Parathyroid adenoma (tissue), 2 donors: Measurements from ENCODE around the gene ANAPC13.
A peak's percentile ranks its signal among the peaks of the same experiment; 100 is the strongest.

Source experiments
- H2AFZ ChIP-seq: fragments of 300-600 bp; sonication (generic); one replicate; pipeline ENCODE4 v1.7.0; 2017; ENCODE audit warnings: antibody characterized with exemption, mild to moderate bottlenecking
- H3K27ac ChIP-seq: fragments of 300-600 bp; sonication (generic); one replicate; pipeline ENCODE4 v1.7.0; 2017
- H3K27me3 ChIP-seq: fragments of 300-600 bp; sonication (generic); one replicate; pipeline ENCODE4 v1.7.0; 2017; ENCODE audit warnings: low read length; ENCODE audit not compliant: control insufficient read depth, insufficient read depth
- H3K36me3 ChIP-seq: fragments of 300-600 bp; sonication (generic); one replicate; pipeline ENCODE4 v1.7.0; 2017; ENCODE audit warnings: low read length; ENCODE audit not compliant: control insufficient read depth, insufficient read depth
- H3K4me1 ChIP-seq: fragments of 300-600 bp; sonication (generic); one replicate; pipeline ENCODE4 v1.7.0; 2017; ENCODE audit warnings: control low read depth
- H3K4me2 ChIP-seq: fragments of 300-600 bp; sonication (generic); one replicate; pipeline ENCODE4 v1.7.0; 2017; ENCODE audit warnings: low read length
- H3K4me3 ChIP-seq: fragments of 300-600 bp; sonication (generic); one replicate; pipeline ENCODE4 v1.7.0; 2017; ENCODE audit warnings: low read depth, low read length
- H3K79me2 ChIP-seq: fragments of 300-600 bp; sonication (generic); one replicate; pipeline ENCODE4 v1.7.0; 2017; ENCODE audit warnings: control low read depth
- H3K9ac ChIP-seq: fragments of 300-600 bp; sonication (generic); one replicate; pipeline ENCODE4 v1.7.0; 2017; ENCODE audit warnings: mild to moderate bottlenecking
- H3K9me3 ChIP-seq: fragments of 300-600 bp; sonication (generic); one replicate; pipeline ENCODE4 v1.7.0; 2017; ENCODE audit warnings: low read length; ENCODE audit not compliant: control insufficient read depth
- TF ChIP-seq, protein P1 (sequence below): fragments of 300-600 bp; sonication (generic); IDR thresholded peaks from one replicate; pipeline ENCODE4 v1.7.0; 2017; ENCODE audit warnings: antibody characterized with exemption, mild to moderate bottlenecking
- donor health status: primary hyperparathyroidism.

The ANAPC13 gene

DNA sequence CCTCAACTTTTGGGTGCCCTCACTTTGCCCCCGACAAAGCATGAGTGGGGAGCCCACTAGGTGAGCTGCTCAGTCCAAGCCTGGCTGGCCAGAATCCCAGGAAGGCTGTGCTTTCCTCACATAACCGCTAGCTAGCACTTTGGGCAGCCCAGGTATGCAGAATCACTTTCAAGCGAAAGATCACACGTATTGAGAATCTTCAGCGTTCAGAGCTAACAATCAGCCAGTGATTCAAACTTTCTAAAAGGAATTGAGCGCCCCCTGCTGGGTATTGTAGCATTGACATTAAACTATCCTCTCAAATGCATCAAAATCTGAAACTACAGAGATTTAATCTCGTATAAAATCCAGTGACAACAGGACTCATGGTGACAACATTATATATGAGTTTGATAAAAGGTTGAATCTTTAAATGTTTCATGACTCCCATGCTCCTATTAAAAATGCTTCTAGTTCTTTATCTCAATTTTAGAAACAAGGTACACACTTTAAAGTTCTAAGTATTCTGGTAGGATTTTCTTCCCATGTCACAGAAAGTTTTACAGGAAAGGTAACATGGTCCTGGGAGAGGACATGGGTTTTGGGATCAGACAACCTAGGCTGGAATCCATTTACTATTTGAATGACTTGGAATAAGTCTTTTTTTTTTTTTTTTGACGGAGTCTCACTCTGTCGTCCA is 11.8 kb downstream of the ANAPC13 start:
- Histone ChIP-seq H3K36me3 (no peaks in the 10 kb centered on the region), H3K9ac (no peak overlapping the region), H2AFZ (peak overlapping the region; percentile 12), H3K27me3 (no peaks in the 10 kb centered on the region), H3K27ac (no peak overlapping the region), H3K4me3 (no peak overlapping the region), H3K9me3 (no peaks in the 10 kb centered on the region), H3K4me1 (no peaks in the 10 kb centered on the region), H3K4me2 (no peak overlapping the region), H3K79me2 (no peaks in the 10 kb centered on the region)
- TF ChIP-seq, protein P1, sequence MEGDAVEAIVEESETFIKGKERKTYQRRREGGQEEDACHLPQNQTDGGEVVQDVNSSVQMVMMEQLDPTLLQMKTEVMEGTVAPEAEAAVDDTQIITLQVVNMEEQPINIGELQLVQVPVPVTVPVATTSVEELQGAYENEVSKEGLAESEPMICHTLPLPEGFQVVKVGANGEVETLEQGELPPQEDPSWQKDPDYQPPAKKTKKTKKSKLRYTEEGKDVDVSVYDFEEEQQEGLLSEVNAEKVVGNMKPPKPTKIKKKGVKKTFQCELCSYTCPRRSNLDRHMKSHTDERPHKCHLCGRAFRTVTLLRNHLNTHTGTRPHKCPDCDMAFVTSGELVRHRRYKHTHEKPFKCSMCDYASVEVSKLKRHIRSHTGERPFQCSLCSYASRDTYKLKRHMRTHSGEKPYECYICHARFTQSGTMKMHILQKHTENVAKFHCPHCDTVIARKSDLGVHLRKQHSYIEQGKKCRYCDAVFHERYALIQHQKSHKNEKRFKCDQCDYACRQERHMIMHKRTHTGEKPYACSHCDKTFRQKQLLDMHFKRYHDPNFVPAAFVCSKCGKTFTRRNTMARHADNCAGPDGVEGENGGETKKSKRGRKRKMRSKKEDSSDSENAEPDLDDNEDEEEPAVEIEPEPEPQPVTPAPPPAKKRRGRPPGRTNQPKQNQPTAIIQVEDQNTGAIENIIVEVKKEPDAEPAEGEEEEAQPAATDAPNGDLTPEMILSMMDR: peak; percentile 89

GRCh38 chr3:134472831-134473230 is 13.0 kb downstream of the ANAPC13 start:
- Histone ChIP-seq H3K4me1 (no peaks in the 10 kb centered on the region), H3K4me3 (no peak overlapping the region), H2AFZ (no peak overlapping the region), H3K9ac (no peak overlapping the region), H3K27ac (no peak overlapping the region), H3K27me3 (no peaks in the 10 kb centered on the region), H3K9me3 (no peaks in the 10 kb centered on the region), H3K79me2 (no peaks in the 10 kb centered on the region), H3K36me3 (no peaks in the 10 kb centered on the region), H3K4me2 (no peak overlapping the region)
- TF ChIP-seq, protein P1: no peak

DNA sequence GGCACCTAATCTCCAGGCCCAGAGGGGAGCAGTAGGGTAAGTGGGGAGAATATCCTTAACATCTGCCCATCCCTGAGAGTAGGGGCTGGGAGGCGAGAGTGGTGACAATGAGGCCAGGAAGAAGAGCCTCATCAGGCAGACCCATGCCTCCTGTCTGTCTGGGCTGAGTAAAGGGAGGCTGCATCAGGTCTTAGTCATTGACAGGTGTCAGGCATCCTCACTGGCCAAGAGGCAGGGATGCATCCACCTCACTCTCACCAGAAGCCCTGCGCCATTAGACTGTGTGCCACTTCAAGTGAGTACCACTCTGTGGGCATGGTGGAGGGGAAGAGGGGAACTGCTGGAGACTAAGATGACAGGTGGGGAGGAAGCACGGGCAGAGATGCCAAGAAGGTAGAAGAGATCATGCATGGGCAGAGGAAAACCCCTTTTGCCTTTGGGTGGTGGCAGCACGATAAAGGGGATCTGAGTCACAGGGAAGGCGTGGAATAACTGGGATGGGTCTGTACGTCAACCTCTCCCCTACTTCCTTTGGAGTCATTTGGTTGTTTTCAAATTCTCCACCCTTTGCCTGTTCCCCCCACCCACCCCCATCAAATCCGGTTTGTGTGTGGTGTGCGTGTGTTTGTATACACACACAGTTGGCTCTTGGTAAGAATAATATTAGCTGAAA is 14.1 kb downstream of the ANAPC13 start:
- no peaks in the 10 kb centered on the region for H3K27me3 ChIP-seq
- no peak overlapping the region for H3K27ac ChIP-seq
- no peaks in the 10 kb centered on the region for H3K9me3 ChIP-seq
- no peak overlapping the region for H2AFZ ChIP-seq
- TF ChIP-seq, protein P1: no peak
- H3K79me2 ChIP-seq: no peaks in the 10 kb centered on the region
- H3K4me2 ChIP-seq: no peak overlapping the region
- no peaks in the 10 kb centered on the region for H3K4me1 ChIP-seq
- no peak overlapping the region for H3K4me3 ChIP-seq
- no peak overlapping the region for H3K9ac ChIP-seq
- no peaks in the 10 kb centered on the region for H3K36me3 ChIP-seq

GRCh38 chr3:134468519-134468918 is 17.3 kb downstream of the ANAPC13 start:
- no peaks in the 10 kb centered on the region for H3K9me3 ChIP-seq
- no peak overlapping the region for H2AFZ ChIP-seq
- TF ChIP-seq, protein P1: no peak
- H3K4me3 ChIP-seq: no peak overlapping the region
- H3K4me2 ChIP-seq: no peak overlapping the region
- H3K4me1 ChIP-seq: no peaks in the 10 kb centered on the region
- H3K36me3 ChIP-seq: no peaks in the 10 kb centered on the region
- H3K9ac ChIP-seq: no peak overlapping the region
- H3K27me3 ChIP-seq: no peaks in the 10 kb centered on the region
- H3K79me2 ChIP-seq: no peaks in the 10 kb centered on the region
- H3K27ac ChIP-seq: no peak overlapping the region
